Measurements from ENCODE around the gene PLPP6.

Gene PLPP6

DNA sequence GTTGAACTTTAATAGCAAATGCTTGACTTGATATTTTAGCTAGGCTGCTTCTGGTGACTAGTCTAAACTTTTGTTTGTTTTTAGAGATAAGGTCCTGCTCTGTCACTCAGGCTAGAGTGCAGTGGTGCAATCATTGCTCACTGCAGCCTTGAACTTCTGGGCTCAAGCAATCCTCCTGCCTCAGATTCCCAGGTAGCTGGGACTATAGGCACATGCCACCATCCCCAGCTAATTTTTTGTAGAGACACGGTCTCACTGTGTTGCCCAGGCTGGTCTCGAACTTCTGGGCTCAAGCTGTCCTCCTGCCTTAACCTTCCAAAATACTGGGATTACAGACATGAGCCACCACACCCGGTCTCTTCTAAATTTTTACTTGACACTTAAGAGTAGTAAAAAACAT is 38.0 kb downstream of the PLPP6 start:
- POLR2A ChIA-PET, result no interaction called here
- CTCF ChIA-PET, result no interaction called here
- TF ChIP-seq, protein P1, sequence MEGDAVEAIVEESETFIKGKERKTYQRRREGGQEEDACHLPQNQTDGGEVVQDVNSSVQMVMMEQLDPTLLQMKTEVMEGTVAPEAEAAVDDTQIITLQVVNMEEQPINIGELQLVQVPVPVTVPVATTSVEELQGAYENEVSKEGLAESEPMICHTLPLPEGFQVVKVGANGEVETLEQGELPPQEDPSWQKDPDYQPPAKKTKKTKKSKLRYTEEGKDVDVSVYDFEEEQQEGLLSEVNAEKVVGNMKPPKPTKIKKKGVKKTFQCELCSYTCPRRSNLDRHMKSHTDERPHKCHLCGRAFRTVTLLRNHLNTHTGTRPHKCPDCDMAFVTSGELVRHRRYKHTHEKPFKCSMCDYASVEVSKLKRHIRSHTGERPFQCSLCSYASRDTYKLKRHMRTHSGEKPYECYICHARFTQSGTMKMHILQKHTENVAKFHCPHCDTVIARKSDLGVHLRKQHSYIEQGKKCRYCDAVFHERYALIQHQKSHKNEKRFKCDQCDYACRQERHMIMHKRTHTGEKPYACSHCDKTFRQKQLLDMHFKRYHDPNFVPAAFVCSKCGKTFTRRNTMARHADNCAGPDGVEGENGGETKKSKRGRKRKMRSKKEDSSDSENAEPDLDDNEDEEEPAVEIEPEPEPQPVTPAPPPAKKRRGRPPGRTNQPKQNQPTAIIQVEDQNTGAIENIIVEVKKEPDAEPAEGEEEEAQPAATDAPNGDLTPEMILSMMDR (IDR thresholded peaks at IDR 0.05; ENCODE audit: control extremely low read depth, extremely low read depth, low read depth, missing control alignments), result no peak
- DNase-seq (ENCODE audit: extremely low spot score), result no peak

DNA sequence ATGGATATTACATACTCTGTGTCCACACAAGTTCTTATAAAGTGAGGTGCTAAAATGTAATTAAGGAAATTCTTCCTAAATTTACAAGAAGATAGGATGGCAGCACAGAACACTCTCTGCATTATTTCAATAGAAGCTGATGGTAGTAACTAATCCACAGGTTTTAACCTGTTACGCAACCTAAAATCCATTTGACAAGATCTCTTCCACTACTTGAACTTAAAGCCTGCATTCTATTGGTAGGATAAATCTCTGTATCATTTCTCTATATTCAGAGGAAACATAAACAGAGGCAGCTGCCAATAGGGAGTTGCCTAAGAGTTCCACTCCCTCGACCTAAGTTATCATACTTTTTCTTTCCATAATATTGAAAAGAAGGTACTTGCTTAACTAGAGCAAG is 38.8 kb downstream of the PLPP6 start:
- TF ChIP-seq, protein P1 (IDR thresholded peaks at IDR 0.05; ENCODE audit: control extremely low read depth, extremely low read depth, low read depth, missing control alignments), result no peak
- ChIA-PET POLR2A (no interaction called here), CTCF (interaction anchor here (1.0 to 1.9 kb wide), 2 partner anchors 16 to 96 kb away, joined by 3 to 4 read pairs; no protein-coding TSS in a partner anchor)
- DNase-seq (ENCODE audit: extremely low spot score), result no peak

DNA sequence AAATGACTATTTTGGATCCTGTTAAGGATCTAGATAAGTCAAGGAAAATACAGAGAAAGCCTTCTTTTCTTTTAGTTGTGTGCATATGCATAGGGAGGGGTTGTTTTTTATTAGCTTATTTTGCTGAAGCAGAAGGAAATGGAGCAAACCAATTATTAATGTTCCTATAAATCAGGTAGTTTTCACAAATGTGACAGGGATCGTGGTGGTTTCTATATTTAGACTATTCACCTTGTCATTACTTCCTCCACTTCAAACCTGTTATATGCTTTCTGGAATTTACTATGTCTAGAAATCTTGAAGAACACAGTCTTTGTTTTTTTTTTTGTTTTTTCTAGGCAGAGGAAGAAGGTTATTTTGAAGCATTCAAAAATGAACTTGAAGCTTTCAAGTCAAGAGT is 39.4 kb downstream of the PLPP6 start:
- POLR2A ChIA-PET, result no interaction called here
- CTCF ChIA-PET, result interaction anchor here (0.9 to 1.9 kb wide), 3 partner anchors 8 to 97 kb away, joined by 3 to 4 read pairs (median 4); no protein-coding TSS in a partner anchor
- TF ChIP-seq, protein P1 (IDR thresholded peaks at IDR 0.05; ENCODE audit: control extremely low read depth, extremely low read depth, low read depth, missing control alignments), result no peak
- no peak for DNase-seq (ENCODE audit: extremely low spot score)

DNA sequence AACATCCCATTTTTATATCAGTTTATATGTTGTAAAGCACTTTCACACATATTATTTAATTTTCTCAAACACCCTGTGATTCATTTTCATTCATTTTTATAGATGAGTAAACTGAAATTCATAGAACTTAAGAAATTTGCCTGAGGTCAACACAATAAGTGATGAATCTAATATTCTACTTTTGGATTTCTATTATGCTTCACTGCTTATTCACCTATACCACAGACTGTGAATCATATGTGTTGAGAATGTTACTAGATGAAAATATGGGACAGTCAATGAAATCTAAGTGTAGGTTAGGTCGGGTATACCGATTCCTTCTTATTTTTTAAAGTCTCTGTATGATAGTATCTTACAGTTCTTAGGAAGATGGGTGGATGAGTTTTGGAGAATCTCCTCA is 42.0 kb downstream of the PLPP6 start:
- ChIA-PET POLR2A (no interaction called here), CTCF (no interaction called here)
- no peak for DNase-seq (ENCODE audit: extremely low spot score)
- TF ChIP-seq, protein P1 (IDR thresholded peaks at IDR 0.05; ENCODE audit: control extremely low read depth, extremely low read depth, low read depth, missing control alignments), result no peak

DNA sequence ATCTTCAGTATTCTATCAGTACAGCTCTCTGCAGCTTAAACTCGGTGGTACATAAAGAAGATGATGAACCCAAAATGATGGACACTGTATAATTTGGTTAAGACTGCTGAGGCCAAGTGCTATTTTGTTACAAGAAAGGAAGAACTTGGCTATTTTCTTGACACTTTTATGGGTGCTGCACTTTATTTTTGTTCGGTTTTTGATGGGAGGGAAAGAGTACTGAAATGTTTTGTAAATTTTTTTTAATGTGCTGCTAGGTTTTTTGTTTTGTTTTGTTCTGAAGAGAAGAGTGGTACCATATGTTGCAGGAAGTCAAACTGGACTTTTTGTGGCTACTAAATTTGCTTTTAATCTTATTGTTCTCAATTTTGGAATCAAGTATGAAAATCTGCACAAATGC is 43.9 kb downstream of the PLPP6 start:
- ChIA-PET CTCF (interaction anchor here (1.5 kb wide), 2 partner anchors 10 to 13 kb away, joined by 3 to 4 read pairs; no protein-coding TSS in a partner anchor), POLR2A (no interaction called here)
- DNase-seq (ENCODE audit: extremely low spot score), result no peak
- TF ChIP-seq, protein P1 (IDR thresholded peaks at IDR 0.05; ENCODE audit: control extremely low read depth, extremely low read depth, low read depth, missing control alignments), result no peak

DNA sequence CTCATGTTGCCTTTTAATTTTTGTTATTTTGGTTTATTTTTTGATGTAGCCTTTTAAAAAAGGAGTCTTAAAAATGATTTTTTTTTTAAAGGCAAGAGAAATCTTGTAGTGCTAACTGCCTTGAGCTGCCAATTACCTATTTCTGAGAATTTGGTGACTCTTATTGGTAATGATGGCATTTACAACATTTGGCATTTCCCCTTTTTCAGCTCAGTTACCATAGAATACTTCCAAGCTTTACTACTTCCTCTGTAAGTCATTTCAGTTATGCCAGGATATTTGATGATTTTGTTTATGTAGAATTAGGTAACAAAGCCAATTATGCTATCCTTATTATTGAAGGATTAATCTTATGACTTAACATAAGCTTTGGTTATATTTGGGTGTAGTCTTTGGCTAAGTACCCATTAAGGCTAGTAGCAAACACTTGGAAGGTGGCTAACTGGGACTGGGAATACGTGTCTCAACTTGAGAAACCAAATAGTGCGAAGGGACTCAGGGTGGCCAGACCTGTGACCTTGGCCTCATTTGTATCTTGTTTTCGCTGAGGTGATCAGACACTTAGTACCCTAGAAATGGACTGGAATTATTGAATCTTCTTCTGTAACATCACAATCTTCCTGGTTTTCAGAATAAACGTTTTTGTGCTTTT is 45.0 kb downstream of the PLPP6 start:
- no peak for DNase-seq (ENCODE audit: extremely low spot score)
- ChIA-PET POLR2A (interaction anchor here (1.2 kb wide), 1 partner anchor 20 kb away, joined by 3 read pairs; no protein-coding TSS in a partner anchor), CTCF (interaction anchor here (1.0 to 2.2 kb wide), 4 partner anchors 9 to 15 kb away, joined by 3 to 6 read pairs (median 4); no protein-coding TSS in a partner anchor)
- TF ChIP-seq, protein P1 (IDR thresholded peaks at IDR 0.05; ENCODE audit: control extremely low read depth, extremely low read depth, low read depth, missing control alignments), result no peak

All from GM10248 (cell line).